RKO (cell line): ENCODE data around the gene VMAC.
"Not testable (repeated sequence)": the region's sequence is repeated elsewhere in the genome, so short reads cannot be mapped to it uniquely, and the experiment has no call there.

Experiments
- DNase-seq: peaks from one replicate; pipeline ENCODE4 v3.0.0-alpha.2; 2016; ENCODE audit warnings: low spot score

VMAC gene

GRCh38 chr19:5904352-5905113 lies at the start of gene VMAC:
VMAC (plus strand) TSS chr19:5904872; CDS start chr19:5904891, 19 bp downstream.
- peak; percentile 100 for DNase-seq

- not testable (repeated sequence) for DNase-seq
Measured at GRCh38 chr19:5855151-5855550, 49.5 kb upstream of the VMAC start.

- no peak for DNase-seq
Measured at GRCh38 chr19:5857203-5858081, 47.2 kb upstream of the VMAC start.

GRCh38 chr19:5863030-5863665 lies 41.5 kb upstream of the VMAC start:
- DNase-seq = no peak

- DNase-seq = no peak
Measured at GRCh38 chr19:5864013-5864720, 40.5 kb upstream of the VMAC start.

GRCh38 chr19:5864725-5865486 lies 39.8 kb upstream of the VMAC start:
- DNase-seq = no peak

GRCh38 chr19:5865772-5866171 lies 38.9 kb upstream of the VMAC start:
- DNase-seq = no peak

- no peak for DNase-seq
Measured at GRCh38 chr19:5867201-5868136, 37.2 kb upstream of the VMAC start.

- DNase-seq = no peak
Measured at GRCh38 chr19:5870986-5871394, 33.7 kb upstream of the VMAC start.

- no peak for DNase-seq
Measured at GRCh38 chr19:5873617-5874199, 31.0 kb upstream of the VMAC start.

- DNase-seq = peak; percentile 57
Measured at GRCh38 chr19:5874496-5874895, 30.2 kb upstream of the VMAC start.

GRCh38 chr19:5877427-5877826 lies 27.2 kb upstream of the VMAC start:
- DNase-seq = no peak

- DNase-seq = no peak
Measured at GRCh38 chr19:5877882-5878281, 26.8 kb upstream of the VMAC start.

GRCh38 chr19:5880196-5880595 lies 24.5 kb upstream of the VMAC start:
- no peak for DNase-seq

GRCh38 chr19:5880604-5881078 lies 24.0 kb upstream of the VMAC start:
- DNase-seq = no peak

- DNase-seq = no peak
Measured at GRCh38 chr19:5881543-5882299, 23.0 kb upstream of the VMAC start.

GRCh38 chr19:5882421-5882968 lies 22.2 kb upstream of the VMAC start:
- DNase-seq = no peak

- DNase-seq = not testable (repeated sequence)
Measured at GRCh38 chr19:5883157-5883873, 21.4 kb upstream of the VMAC start.
